ENCODE results near the gene EFCAB14.

- TF ChIP-seq CTCF (IDR thresholded peaks at IDR 0.05) (no peak), POLR2A (IDR thresholded peaks at IDR 0.05) (no peak)
Measured at GRCh38 chr1:46755121-46755520, 36.2 kb upstream of the EFCAB14 start.
